Astrocyte (in vitro differentiated cells and primary cell): ENCODE results near the gene PDE7B.

ENCODE experiments used
- CTCF ChIP-seq: IDR thresholded peaks from 2 replicates; pipeline ENCODE4 v1.5.1; 2011; ENCODE audit warnings: low read depth, mild to moderate bottlenecking, inconsistent platforms, low read length, moderate library complexity; ENCODE audit not compliant: insufficient read depth
- EZH2 ChIP-seq: IDR thresholded peaks from 2 replicates; pipeline ENCODE4 v1.6.1; 2012; ENCODE audit warnings: mild to moderate bottlenecking, low read length, inconsistent platforms; ENCODE audit not compliant: insufficient read depth

- no peak for TF ChIP-seq CTCF
- no peak for TF ChIP-seq EZH2
These were observed 272.0 kb downstream of the PDE7B start for GRCh38 chr6:136123468-136123867.
